K562 (cell line): ENCODE measurements around the gene COX4I2. TPM values are rescaled to one million over a fixed set of nuclear protein-coding genes. Genes with fewer than 3 reads are reported as not detected.
A peak's percentile ranks its signal among the peaks of the same experiment; 100 is the strongest.

Experiments
- ELF4 ChIP-seq: fragments of 450-650 bp; formaldehyde crosslinking; IDR thresholded peaks from 2 replicates; pipeline ENCODE4 v1.4.0; 2022; ENCODE audit warnings: missing genetic modification characterization
- FOXM1 ChIP-seq, 2 experiments: fragments of 450-650 bp in 1 of 2; sonication (generic) in 1 of 2; formaldehyde crosslinking in 1 of 2; IDR thresholded peaks; 2 replicates each; pipeline versions ENCODE4 v1.6.1 to v1.9.0; 2017 to 2022; ENCODE audit warnings: low read depth in 2 of 2, mild to moderate bottlenecking in 2 of 2, missing genetic modification reagents in 1 of 2, moderate library complexity in 1 of 2
- HNRNPH1 ChIP-seq: fragments of 200-400 bp; formaldehyde crosslinking; optimal IDR thresholded peaks from 2 replicates; pipeline ENCODE3; 2017; ENCODE audit warnings: low read depth, mild to moderate bottlenecking, low read length, moderate library complexity
- KLF13 ChIP-seq: fragments of 450-650 bp; IDR thresholded peaks from 2 replicates; pipeline ENCODE4 v1.6.1; 2016; ENCODE audit warnings: missing genetic modification characterization, low read depth, mild to moderate bottlenecking, missing compliant biosample characterization, moderate library complexity, borderline replicate concordance
- MAFG ChIP-seq: fragments of 450-650 bp; conservative IDR thresholded peaks from 2 replicates; pipeline ENCODE4 v1.6.1; 2016; ENCODE audit warnings: missing genetic modification characterization, missing compliant biosample characterization
- PHF20 ChIP-seq: fragments of 450-650 bp; IDR thresholded peaks from 2 replicates; pipeline ENCODE4 v1.6.1; 2018; ENCODE audit not compliant: partially characterized antibody
- SMARCB1 ChIP-seq: IDR thresholded peaks from 2 replicates; pipeline ENCODE4 v1.6.1; 2011; ENCODE audit warnings: improper control_type of control experiment, low read depth; ENCODE audit not compliant: insufficient read length
- ZBTB7A ChIP-seq: IDR thresholded peaks from 2 replicates; pipeline ENCODE4 v1.6.1; 2011; ENCODE audit warnings: low read depth, mild to moderate bottlenecking, low read length, moderate library complexity, borderline replicate concordance; ENCODE audit not compliant: control insufficient read depth
- ZFX ChIP-seq: sonication (generic); formaldehyde crosslinking; IDR thresholded peaks from 2 replicates; pipeline ENCODE4 v1.8.0; 2022; ENCODE audit warnings: mild to moderate bottlenecking, missing genetic modification reagents, moderate library complexity
- ZMIZ1 ChIP-seq, 2 experiments: fragments of 150-350 bp in 1 of 2; IDR thresholded peaks; 2 replicates each; pipeline ENCODE4 v1.6.1; 2012 to 2016; ENCODE audit warnings: low read depth in 2 of 2, low read length in 2 of 2, mild to moderate bottlenecking in 1 of 2, moderate library complexity in 1 of 2
- ZNF121 ChIP-seq: sonication (generic); formaldehyde crosslinking; conservative IDR thresholded peaks from 2 replicates; pipeline ENCODE4 v1.8.0; 2022; ENCODE audit warnings: missing genetic modification reagents
- polyA plus RNA-seq, 8 experiments: library from polyadenylated mRNA; depleted of rRNA in 4 of 8; stranded (reverse) in 5 of 8; unstranded in 3 of 8; fragments of >200 nt; fragmentation: Nextera tagmentation in 2 of 8; fragmentation: Illumina TruSeq in 1 of 8; extraction: Ambion mirVana in 2 of 8; extraction: Trizol in 1 of 8; gene quantifications; 2 replicates each; pipeline versions ENCODE4 v1.2.1 to v1.2.3, GENCODE V29; 2011 to 2014; ENCODE audit warnings: inconsistent platforms in 1 of 8, missing spikeins in 1 of 8
- total RNA-seq, 7 experiments: library from RNA; depleted of rRNA in 6 of 7; stranded (reverse); fragments of >200 nt in 6 of 7; fragmentation: Illumina TruSeq in 2 of 7; extraction: Trizol in 2 of 7; gene quantifications; 2 replicates each; pipeline versions ENCODE4 v1.2.1 to v1.2.3, GENCODE V29; 2011 to 2021; ENCODE audit warnings: low replicate concordance in 1 of 7
- TF ChIP-seq, protein P1 (sequence below): sonication (generic); formaldehyde crosslinking; IDR thresholded peaks from 2 replicates; pipeline ENCODE4 v1.8.0; 2022; ENCODE audit warnings: mild to moderate bottlenecking, missing genetic modification reagents
- TF ChIP-seq, protein P2 (sequence below): fragments of 250-450 bp; sonication (Bioruptor Pico); IDR thresholded peaks from 2 replicates; pipeline ENCODE4 v1.4.0; 2020; ENCODE audit warnings: mild to moderate bottlenecking, moderate library complexity

The COX4I2 gene
- total and polyA plus RNA-seq, 9 of the 15 experiments (the other 6 are each of a cell fraction or from before 2014, with no cell fraction given): not detected

- TF ChIP-seq, protein P1, sequence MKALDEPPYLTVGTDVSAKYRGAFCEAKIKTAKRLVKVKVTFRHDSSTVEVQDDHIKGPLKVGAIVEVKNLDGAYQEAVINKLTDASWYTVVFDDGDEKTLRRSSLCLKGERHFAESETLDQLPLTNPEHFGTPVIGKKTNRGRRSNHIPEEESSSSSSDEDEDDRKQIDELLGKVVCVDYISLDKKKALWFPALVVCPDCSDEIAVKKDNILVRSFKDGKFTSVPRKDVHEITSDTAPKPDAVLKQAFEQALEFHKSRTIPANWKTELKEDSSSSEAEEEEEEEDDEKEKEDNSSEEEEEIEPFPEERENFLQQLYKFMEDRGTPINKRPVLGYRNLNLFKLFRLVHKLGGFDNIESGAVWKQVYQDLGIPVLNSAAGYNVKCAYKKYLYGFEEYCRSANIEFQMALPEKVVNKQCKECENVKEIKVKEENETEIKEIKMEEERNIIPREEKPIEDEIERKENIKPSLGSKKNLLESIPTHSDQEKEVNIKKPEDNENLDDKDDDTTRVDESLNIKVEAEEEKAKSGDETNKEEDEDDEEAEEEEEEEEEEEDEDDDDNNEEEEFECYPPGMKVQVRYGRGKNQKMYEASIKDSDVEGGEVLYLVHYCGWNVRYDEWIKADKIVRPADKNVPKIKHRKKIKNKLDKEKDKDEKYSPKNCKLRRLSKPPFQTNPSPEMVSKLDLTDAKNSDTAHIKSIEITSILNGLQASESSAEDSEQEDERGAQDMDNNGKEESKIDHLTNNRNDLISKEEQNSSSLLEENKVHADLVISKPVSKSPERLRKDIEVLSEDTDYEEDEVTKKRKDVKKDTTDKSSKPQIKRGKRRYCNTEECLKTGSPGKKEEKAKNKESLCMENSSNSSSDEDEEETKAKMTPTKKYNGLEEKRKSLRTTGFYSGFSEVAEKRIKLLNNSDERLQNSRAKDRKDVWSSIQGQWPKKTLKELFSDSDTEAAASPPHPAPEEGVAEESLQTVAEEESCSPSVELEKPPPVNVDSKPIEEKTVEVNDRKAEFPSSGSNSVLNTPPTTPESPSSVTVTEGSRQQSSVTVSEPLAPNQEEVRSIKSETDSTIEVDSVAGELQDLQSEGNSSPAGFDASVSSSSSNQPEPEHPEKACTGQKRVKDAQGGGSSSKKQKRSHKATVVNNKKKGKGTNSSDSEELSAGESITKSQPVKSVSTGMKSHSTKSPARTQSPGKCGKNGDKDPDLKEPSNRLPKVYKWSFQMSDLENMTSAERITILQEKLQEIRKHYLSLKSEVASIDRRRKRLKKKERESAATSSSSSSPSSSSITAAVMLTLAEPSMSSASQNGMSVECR (CRISPR knock-in tag): no peak
- no peak for TF ChIP-seq PHF20
- TF ChIP-seq HNRNPH1: no peak
- peak in 1 of 2 experiments; percentile 89; a peak in 2 of 4 replicates for TF ChIP-seq ZMIZ1 (IDR thresholded peaks at IDR 0.05; ENCODE audit: low read depth in 2 of 2, low read length in 2 of 2)
- no peak for TF ChIP-seq KLF13
- TF ChIP-seq FOXM1 (IDR thresholded peaks at IDR 0.05; ENCODE audit: low read depth): no peak; the same call in 1 of the 2 replicates
- no peak for TF ChIP-seq FOXM1 (CRISPR knock-in tag; IDR thresholded peaks at IDR 0.05; ENCODE audit: low read depth)
- TF ChIP-seq, protein P2, sequence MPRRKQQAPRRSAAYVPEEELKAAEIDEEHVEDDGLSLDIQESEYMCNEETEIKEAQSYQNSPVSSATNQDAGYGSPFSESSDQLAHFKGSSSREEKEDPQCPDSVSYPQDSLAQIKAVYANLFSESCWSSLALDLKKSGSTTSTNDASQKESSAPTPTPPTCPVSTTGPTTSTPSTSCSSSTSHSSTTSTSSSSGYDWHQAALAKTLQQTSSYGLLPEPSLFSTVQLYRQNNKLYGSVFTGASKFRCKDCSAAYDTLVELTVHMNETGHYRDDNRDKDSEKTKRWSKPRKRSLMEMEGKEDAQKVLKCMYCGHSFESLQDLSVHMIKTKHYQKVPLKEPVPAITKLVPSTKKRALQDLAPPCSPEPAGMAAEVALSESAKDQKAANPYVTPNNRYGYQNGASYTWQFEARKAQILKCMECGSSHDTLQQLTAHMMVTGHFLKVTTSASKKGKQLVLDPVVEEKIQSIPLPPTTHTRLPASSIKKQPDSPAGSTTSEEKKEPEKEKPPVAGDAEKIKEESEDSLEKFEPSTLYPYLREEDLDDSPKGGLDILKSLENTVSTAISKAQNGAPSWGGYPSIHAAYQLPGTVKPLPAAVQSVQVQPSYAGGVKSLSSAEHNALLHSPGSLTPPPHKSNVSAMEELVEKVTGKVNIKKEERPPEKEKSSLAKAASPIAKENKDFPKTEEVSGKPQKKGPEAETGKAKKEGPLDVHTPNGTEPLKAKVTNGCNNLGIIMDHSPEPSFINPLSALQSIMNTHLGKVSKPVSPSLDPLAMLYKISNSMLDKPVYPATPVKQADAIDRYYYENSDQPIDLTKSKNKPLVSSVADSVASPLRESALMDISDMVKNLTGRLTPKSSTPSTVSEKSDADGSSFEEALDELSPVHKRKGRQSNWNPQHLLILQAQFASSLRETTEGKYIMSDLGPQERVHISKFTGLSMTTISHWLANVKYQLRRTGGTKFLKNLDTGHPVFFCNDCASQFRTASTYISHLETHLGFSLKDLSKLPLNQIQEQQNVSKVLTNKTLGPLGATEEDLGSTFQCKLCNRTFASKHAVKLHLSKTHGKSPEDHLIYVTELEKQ (CRISPR knock-in tag): peak; percentile 1; the same call in 1 of the 2 replicates
- TF ChIP-seq MAFG (tag): peak; percentile 46; the same call in 1 of the 2 replicates
- no peak for TF ChIP-seq ZBTB7A
- TF ChIP-seq ELF4: peak; percentile 77
- TF ChIP-seq SMARCB1: no peak
- peak; percentile 48; the same call in 1 of the 2 replicates for TF ChIP-seq ZFX (CRISPR knock-in tag)
- no peak for TF ChIP-seq ZNF121 (CRISPR knock-in tag)
Observed at GRCh38 chr20:31674895-31675827, 37.4 kb downstream of the COX4I2 start (continued).
